Natural killer cell treated with Interleukin-12 subunit alpha and Interleukin-12 subunit beta and Interleukin-15 and Interleukin-18, amount 100 ng/mL, for 72 hours (primary cell): ENCODE data around the gene TREX2. TPM values are rescaled to one million over a fixed set of nuclear protein-coding genes. Genes with fewer than 3 reads are reported as not detected.

Source experiments
- ATAC-seq, 2 donors: fragments of 150-1000 bp; cut with Tn5 transposase in 1 of 2; sonication (Bioruptor Pico), chemical (Tn5 transposase) in 1 of 2; 2 replicates each; pipeline ENCODE4 v1.10.0; 2021
- DNase-seq: peaks from one replicate; pipeline ENCODE4 v3.0.0; 2022; ENCODE audit warnings: low spot score
- H3K27ac Mint-ChIP-seq, 2 donors: 1 replicate in 1 of 2; 2 replicates in 1 of 2; pipeline ENCODE4 v1.8.0; 2022; ENCODE audit warnings: mixed read lengths in 2 of 2, mild to moderate bottlenecking in 1 of 2, moderate library complexity in 1 of 2
- H3K27me3 Mint-ChIP-seq, 2 donors: 1 replicate in 1 of 2; 2 replicates in 1 of 2; pipeline ENCODE4 v1.8.0; 2022; ENCODE audit warnings: mixed read lengths in 2 of 2
- H3K36me3 Mint-ChIP-seq: one replicate; pipeline ENCODE4 v1.8.0; 2022; ENCODE audit warnings: mixed read lengths
- H3K4me1 Mint-ChIP-seq, 2 donors: 1 replicate in 1 of 2; 2 replicates in 1 of 2; pipeline ENCODE4 v1.8.0; 2022; ENCODE audit warnings: low read depth in 2 of 2, mixed read lengths in 2 of 2, mild to moderate bottlenecking in 1 of 2
- H3K4me3 Mint-ChIP-seq: one replicate; pipeline ENCODE4 v1.8.0; 2022; ENCODE audit warnings: mixed read lengths
- H3K9me3 Mint-ChIP-seq: 2 replicates; pipeline ENCODE4 v1.8.0; 2022; ENCODE audit warnings: mixed read lengths
- total RNA-seq, 2 donors: library from RNA; stranded (reverse); gene quantifications; one replicate each; pipeline ENCODE4 v1.2.3, GENCODE V29; 2022

The TREX2 gene
- total RNA-seq, 2 donors from 2014 or later, result 1.4 to 4.5 TPM

DNA sequence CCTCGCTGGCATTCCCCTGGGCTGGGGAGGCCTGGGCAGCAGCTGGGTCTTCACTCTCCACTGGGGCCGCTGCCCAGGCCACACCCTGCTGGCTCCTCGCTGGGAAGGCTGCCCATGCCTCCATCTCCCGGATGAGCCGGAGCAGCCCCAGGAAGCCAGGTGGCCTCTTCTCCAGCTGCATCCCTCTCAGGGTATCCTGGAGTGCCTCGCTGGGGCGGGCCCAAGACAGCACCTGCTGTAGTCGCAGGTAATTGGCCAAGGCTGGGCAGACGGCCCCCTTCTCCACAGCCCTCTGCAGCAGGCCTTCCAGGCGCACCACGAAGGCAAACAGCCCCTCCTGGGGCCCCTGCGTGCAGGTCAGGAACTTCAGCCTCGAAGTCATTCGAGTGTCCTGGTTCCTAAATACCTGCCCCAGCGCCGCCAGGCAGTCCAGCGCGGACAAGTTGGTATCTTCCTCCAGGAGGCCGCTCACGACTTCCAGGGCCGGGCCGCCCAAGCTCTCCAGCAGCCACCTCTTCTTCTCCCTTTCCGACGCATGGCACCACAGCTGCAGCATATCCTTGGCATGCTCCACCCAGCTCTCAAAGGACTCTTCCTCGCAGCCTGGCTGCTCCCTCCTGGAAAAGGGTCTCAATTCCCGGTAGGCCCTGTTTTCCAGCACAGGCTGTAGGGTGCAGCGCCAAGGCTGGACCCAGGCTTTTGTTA lies 48.4 kb downstream of the TREX2 start:
- Mint-ChIP-seq H3K9me3 (no peaks in the 10 kb centered on the region), H3K4me1 (peaks cover 0 to 3% of the 10 kb centered on the region in 2 donors), H3K4me3 (no peak overlapping the region), H3K27me3 (peaks cover 0 to 2% of the 10 kb centered on the region in 2 donors), H3K27ac (no peak overlapping the region), H3K36me3 (no peaks in the 10 kb centered on the region)
- ATAC-seq, result peak in 1 of 2 donors; percentile 30
- no peak for DNase-seq

DNA sequence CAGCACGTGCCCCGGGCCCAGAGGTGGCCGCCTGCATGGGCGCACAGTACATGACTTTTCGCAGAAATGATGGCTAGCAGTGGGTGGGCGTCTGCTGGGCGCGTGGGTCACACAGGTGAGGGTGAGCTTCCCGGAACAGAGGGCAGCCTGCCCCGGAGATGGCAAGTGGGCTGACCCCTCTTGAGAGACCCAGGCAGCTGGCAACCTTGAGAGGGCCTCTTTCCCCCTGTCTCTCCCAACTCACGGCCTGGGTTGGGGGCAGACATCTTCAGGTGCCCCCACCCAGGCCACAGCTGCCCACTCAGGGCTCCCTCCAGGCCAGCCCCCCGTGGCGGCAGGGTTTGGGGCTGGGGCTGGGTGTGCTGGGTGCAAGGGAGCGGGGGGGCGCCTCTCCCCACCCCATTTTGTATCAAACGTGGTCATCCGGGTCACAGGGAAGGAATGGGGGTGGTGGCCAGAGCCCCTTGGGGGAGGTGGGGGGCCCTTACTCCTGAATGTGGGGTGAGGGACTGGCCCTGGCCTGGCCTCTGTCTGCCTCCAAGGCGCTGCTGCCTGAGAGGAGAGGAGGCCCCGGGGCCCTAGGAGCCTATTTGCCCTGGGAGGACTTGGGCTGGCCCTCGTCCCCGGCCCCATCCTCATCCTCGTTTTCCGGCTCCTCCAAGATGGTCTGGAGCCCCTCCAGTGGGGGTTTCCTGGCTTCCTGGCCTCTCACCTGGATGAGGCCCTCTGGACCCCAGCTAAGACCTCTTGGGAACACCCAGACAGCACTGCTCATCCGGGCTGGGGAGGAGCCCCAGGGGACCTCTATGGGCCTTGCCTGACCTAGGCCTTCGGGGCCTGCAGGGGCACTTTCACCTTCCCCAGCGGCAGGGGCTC lies 49.3 kb downstream of the TREX2 start:
- Mint-ChIP-seq H3K27ac (no peak overlapping the region), H3K4me3 (no peak overlapping the region), H3K9me3 (no peaks in the 10 kb centered on the region), H3K36me3 (no peaks in the 10 kb centered on the region), H3K4me1 (peaks cover 0 to 3% of the 10 kb centered on the region in 2 donors), H3K27me3 (peaks cover 0 to 2% of the 10 kb centered on the region in 2 donors)
- DNase-seq, result no peak
- peak in 1 of 2 donors; percentile 16 for ATAC-seq

DNA sequence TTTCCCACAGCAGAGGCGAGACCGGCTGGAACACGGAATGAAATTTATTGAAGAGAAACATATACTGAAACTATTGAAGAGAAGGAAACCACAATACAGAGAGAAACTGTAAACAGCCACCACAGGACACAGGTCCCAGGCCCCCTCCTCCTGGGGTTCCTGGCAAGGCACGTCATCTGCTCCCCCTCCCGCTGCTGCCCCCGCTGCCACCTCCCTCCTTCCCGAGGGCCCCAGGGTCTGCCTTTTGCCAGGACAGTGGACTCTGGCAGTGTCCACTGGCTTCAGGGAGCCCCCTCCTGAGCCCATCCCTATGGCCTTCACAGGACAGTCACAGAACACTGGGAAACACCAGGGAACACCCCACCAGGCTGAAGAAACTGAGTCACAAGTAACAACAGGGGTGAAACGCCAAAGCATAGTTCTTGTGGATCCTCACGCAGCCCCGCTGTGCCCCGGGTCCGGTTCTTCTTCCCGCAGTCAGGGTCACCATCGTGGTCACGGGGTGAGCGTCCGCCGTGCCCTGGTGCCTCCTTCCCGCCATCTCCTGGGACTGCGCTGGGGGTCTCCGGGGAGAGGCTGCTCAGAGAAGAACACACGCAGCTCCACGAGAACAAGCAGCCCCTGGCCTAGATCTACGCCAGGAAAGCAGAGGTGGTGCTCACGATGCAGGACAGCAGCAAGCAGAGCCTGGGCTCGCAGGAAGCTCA lies 50.1 kb downstream of the TREX2 start:
- Mint-ChIP-seq H3K36me3 (no peaks in the 10 kb centered on the region), H3K4me1 (peaks cover 0 to 3% of the 10 kb centered on the region in 2 donors), H3K27ac (no peak overlapping the region), H3K27me3 (peaks cover 0 to 2% of the 10 kb centered on the region in 2 donors), H3K4me3 (no peak overlapping the region), H3K9me3 (no peaks in the 10 kb centered on the region)
- DNase-seq (no peak), ATAC-seq (no peak)

DNA sequence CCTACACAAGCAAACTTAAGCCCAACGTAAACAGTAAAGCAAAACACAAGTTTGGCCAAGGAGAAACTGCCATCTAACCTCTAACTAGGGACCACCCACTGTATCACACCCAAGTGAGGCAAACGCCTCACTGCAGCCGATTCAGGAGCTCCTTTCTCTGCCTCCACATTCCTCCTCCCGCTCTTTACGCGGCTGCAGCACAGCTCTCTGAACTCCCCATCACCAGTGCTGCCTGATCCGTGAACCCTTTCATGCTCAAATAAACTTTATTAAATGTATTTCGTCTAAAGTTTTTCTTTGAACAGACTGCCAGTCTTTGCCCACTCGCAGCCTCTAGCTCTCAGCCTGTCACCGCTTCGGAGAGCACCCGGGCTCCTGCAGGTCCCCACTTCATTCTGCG lies 51.2 kb downstream of the TREX2 start:
- H3K27me3 Mint-ChIP-seq, result peaks cover 0 to 2% of the 10 kb centered on the region in 2 donors
- H3K9me3 Mint-ChIP-seq, result no peaks in the 10 kb centered on the region
- H3K27ac Mint-ChIP-seq, result no peak overlapping the region
- H3K4me1 Mint-ChIP-seq, result no peaks in the 10 kb centered on the region
- H3K36me3 Mint-ChIP-seq, result no peaks in the 10 kb centered on the region
- DNase-seq, result no peak
- no peak overlapping the region for H3K4me3 Mint-ChIP-seq
- ATAC-seq, result no peak

Other genes with a start within 250 kb of the TREX2 start
- gene PNMA6F, start 124.3 kb downstream of the TREX2 start, total RNA-seq, result not detected
- gene ZNF275, start 111.9 kb downstream of the TREX2 start, total RNA-seq, result 10 to 100 TPM; 13.2 to 15.1 TPM
- not detected for gene PNMA6E, start 44.7 kb downstream of the TREX2 start, total RNA-seq
- 1 to 10 TPM; 2.1 to 3.3 TPM for gene ZFP92, start 34.6 kb downstream of the TREX2 start, total RNA-seq
- gene HAUS7, start 24.5 kb upstream of the TREX2 start, total RNA-seq, result 10 to 100 TPM; 39.0 to 70.6 TPM
- gene BGN, start 48.9 kb upstream of the TREX2 start, total RNA-seq, result not detected
- not detected for gene ATP2B3, start 71.6 kb upstream of the TREX2 start, total RNA-seq
- gene CCNQ, start 153.1 kb upstream of the TREX2 start, total RNA-seq, result 10 to 100 TPM; 16.4 to 30.7 TPM
- not detected for gene DUSP9, start 201.1 kb upstream of the TREX2 start, total RNA-seq
- gene PNCK, start 227.8 kb upstream of the TREX2 start, total RNA-seq, result not detected
- 1 to 10 TPM; 2.3 to 4.1 TPM for gene SLC6A8, start 241.9 kb upstream of the TREX2 start, total RNA-seq